GM06990 (cell line): ENCODE measurements around the gene GCG.

ENCODE experiments used
- DNase-seq: peaks from one replicate; pipeline ENCODE4 v3.0.0-alpha.2; 2011; ENCODE audit not compliant: insufficient read length; ENCODE audit errors: extremely low read depth
- H3K27me3 ChIP-seq: replicated peaks from 2 replicates; pipeline ENCODE4 v1.6.0; 2011; ENCODE audit warnings: low read length; ENCODE audit not compliant: control insufficient read depth, insufficient read depth
- H3K36me3 ChIP-seq: 2 replicates; pipeline ENCODE4 v1.5.1; 2011; ENCODE audit warnings: low read length; ENCODE audit not compliant: control insufficient read depth, insufficient read depth
- H3K4me3 ChIP-seq: replicated peaks from 2 replicates; pipeline ENCODE4 v1.5.1; 2011; ENCODE audit warnings: low read depth, mild to moderate bottlenecking, control low read depth, low read length
- CTCF ChIP-seq: IDR thresholded peaks from 2 replicates; pipeline ENCODE4 v1.5.1; 2011; ENCODE audit warnings: low read length, control low read depth, mild to moderate bottlenecking, inconsistent platforms; ENCODE audit not compliant: insufficient read depth, poor library complexity, severe bottlenecking

GCG gene

GRCh38 chr2:162116352-162116751 is 35.7 kb downstream of the GCG start:
- no peak for DNase-seq

GRCh38 chr2:162115076-162115475 is 37.0 kb downstream of the GCG start:
- no peaks in the 10 kb centered on the region for H3K36me3 ChIP-seq
- no peak for DNase-seq
- no peaks in the 10 kb centered on the region for H3K27me3 ChIP-seq
- no peak for TF ChIP-seq CTCF
- H3K4me3 ChIP-seq = no peak overlapping the region

More at GRCh38 chr2:162116352-162116751, 35.7 kb downstream of the GCG start:
- Histone ChIP-seq H3K4me3 (no peak overlapping the region), H3K27me3 (no peaks in the 10 kb centered on the region), H3K36me3 (no peaks in the 10 kb centered on the region)
- no peak for TF ChIP-seq CTCF

- Histone ChIP-seq H3K27me3 (no peaks in the 10 kb centered on the region), H3K36me3 (no peaks in the 10 kb centered on the region), H3K4me3 (no peak overlapping the region)
- DNase-seq = no peak
- TF ChIP-seq CTCF = no peak
Observed at GRCh38 chr2:162114271-162114670, 37.8 kb downstream of the GCG start.

- no peak for DNase-seq
- Histone ChIP-seq H3K4me3 (no peak overlapping the region), H3K27me3 (no peaks in the 10 kb centered on the region; the same call in 1 of the 2 replicates), H3K36me3 (no peaks in the 10 kb centered on the region)
- no peak for TF ChIP-seq CTCF
Observed at GRCh38 chr2:162113776-162114168, 38.3 kb downstream of the GCG start.

GRCh38 chr2:162113088-162113775 is 38.8 kb downstream of the GCG start:
- no peak for DNase-seq
- no peak overlapping the region for H3K4me3 ChIP-seq
- H3K36me3 ChIP-seq = no peaks in the 10 kb centered on the region
- no peaks in the 10 kb centered on the region; the same call in 1 of the 2 replicates for H3K27me3 ChIP-seq
- TF ChIP-seq CTCF = no peak
